Measurements from ENCODE around the gene NCOA6.
A peak's percentile ranks its signal among the peaks of the same experiment; 100 is the strongest.

NCOA6 gene

DNA sequence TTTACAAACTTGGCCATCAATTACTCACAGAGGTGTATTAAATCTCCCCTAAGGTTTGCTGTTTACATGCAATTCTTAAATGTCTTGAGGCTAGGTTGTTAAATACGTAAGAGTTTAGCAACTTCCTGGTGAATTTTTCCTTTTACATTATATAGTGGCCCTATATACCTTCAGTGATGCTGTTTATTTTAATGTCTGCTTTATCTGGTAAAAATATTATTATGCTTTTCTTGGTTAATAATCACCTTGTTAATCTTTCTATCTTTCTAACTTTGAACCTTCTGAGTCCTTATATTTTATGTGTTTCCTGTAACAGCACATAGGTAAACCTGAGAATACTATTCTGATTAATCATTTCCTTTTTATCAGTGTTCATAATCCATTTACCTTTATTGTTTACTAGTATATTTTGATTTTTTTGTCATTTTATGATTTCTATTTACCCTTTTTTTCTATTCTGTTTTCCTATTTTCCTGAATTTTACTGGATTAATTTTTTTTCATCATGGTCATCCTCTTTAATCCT lies 63.4 kb downstream of the NCOA6 start:
- FAIRE-seq: no peak
- DNase-seq (ENCODE audit: insufficient read length): no peak
- no peak for TF ChIP-seq POLR2A (IDR thresholded peaks at IDR 0.05; ENCODE audit: low read depth, low read length)
- TF ChIP-seq POLR2AphosphoS5 (IDR thresholded peaks at IDR 0.05; ENCODE audit: low read depth, low read length): no peak
- TF ChIP-seq TAF1 (IDR thresholded peaks at IDR 0.05; ENCODE audit: borderline replicate concordance, low read depth, low read length): no peak

DNA sequence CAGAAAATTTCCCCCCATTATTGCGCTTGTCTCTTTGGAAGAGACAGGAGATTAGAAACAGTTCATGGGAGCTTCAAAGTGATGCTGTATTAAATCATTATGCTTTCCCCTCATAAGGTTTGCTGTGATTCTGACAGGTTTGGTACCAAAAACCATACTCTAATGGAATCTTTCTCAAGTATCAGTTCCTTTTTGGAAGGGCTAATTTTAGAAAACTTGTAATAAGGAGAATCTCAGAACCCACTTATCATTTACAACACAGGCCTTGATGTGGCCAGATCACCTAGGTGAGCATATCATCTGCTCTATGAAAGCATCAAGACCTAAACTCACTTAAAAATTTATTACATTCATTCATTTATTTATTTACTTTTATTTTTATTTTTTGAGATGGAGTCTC lies 70.1 kb downstream of the NCOA6 start:
- no peak for FAIRE-seq
- peak; percentile 18 for DNase-seq (ENCODE audit: insufficient read length)
- TF ChIP-seq POLR2A (IDR thresholded peaks at IDR 0.05; ENCODE audit: low read depth, low read length): no peak
- no peak for TF ChIP-seq POLR2AphosphoS5 (IDR thresholded peaks at IDR 0.05; ENCODE audit: low read depth, low read length)
- no peak for TF ChIP-seq TAF1 (IDR thresholded peaks at IDR 0.05; ENCODE audit: borderline replicate concordance, low read depth, low read length)

DNA sequence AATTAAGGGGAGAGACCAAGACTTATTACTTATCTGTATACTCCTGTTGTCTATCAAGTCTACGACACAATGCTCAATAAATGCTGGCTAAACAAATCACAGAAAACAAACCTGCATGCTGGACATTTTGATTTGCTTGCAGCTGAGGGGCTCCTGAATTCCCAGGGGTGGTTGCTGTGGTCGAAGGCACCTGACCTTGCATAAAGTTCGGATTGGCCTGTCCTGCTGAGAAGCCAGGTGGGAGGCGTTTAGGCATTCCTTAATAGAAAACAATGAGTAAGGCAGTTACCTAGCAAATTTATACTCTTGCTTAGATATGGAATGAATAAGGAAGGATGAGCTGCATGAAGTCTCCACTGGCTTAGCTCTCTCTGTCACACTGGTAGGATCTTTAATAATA lies 70.8 kb downstream of the NCOA6 start:
- TF ChIP-seq POLR2A (IDR thresholded peaks at IDR 0.05; ENCODE audit: low read depth, low read length): no peak
- TF ChIP-seq TAF1 (IDR thresholded peaks at IDR 0.05; ENCODE audit: borderline replicate concordance, low read depth, low read length): no peak
- no peak for TF ChIP-seq POLR2AphosphoS5 (IDR thresholded peaks at IDR 0.05; ENCODE audit: low read depth, low read length)
- no peak for DNase-seq (ENCODE audit: insufficient read length)
- FAIRE-seq: peak; percentile 17

GRCh38 chr20:34753706-34754461 lies 71.6 kb downstream of the NCOA6 start:
- FAIRE-seq: no peak
- DNase-seq (ENCODE audit: insufficient read length): no peak
- no peak for TF ChIP-seq POLR2A (IDR thresholded peaks at IDR 0.05; ENCODE audit: low read depth, low read length)
- TF ChIP-seq POLR2AphosphoS5 (IDR thresholded peaks at IDR 0.05; ENCODE audit: low read depth, low read length): no peak
- no peak for TF ChIP-seq TAF1 (IDR thresholded peaks at IDR 0.05; ENCODE audit: borderline replicate concordance, low read depth, low read length)

- TF ChIP-seq POLR2AphosphoS5 (IDR thresholded peaks at IDR 0.05; ENCODE audit: low read depth, low read length) (no peak), POLR2A (IDR thresholded peaks at IDR 0.05; ENCODE audit: low read depth, low read length) (no peak), TAF1 (IDR thresholded peaks at IDR 0.05; ENCODE audit: borderline replicate concordance, low read depth, low read length) (no peak)
- DNase-seq (ENCODE audit: insufficient read length) (no peak), FAIRE-seq (no peak)
These were observed 74.0 kb downstream of the NCOA6 start for GRCh38 chr20:34751453-34751852.

GRCh38 chr20:34750484-34750883 lies 75.0 kb downstream of the NCOA6 start:
- TF ChIP-seq POLR2AphosphoS5 (IDR thresholded peaks at IDR 0.05; ENCODE audit: low read depth, low read length) (no peak), TAF1 (IDR thresholded peaks at IDR 0.05; ENCODE audit: borderline replicate concordance, low read depth, low read length) (no peak), POLR2A (IDR thresholded peaks at IDR 0.05; ENCODE audit: low read depth, low read length) (no peak)
- DNase-seq (ENCODE audit: insufficient read length) (no peak), FAIRE-seq (no peak)

- TF ChIP-seq TAF1 (IDR thresholded peaks at IDR 0.05; ENCODE audit: borderline replicate concordance, low read depth, low read length) (no peak), POLR2A (IDR thresholded peaks at IDR 0.05; ENCODE audit: low read depth, low read length) (no peak), POLR2AphosphoS5 (IDR thresholded peaks at IDR 0.05; ENCODE audit: low read depth, low read length) (no peak)
- DNase-seq (ENCODE audit: insufficient read length) (no peak), FAIRE-seq (no peak)
These were observed 76.7 kb downstream of the NCOA6 start for GRCh38 chr20:34748709-34749108.

DNA sequence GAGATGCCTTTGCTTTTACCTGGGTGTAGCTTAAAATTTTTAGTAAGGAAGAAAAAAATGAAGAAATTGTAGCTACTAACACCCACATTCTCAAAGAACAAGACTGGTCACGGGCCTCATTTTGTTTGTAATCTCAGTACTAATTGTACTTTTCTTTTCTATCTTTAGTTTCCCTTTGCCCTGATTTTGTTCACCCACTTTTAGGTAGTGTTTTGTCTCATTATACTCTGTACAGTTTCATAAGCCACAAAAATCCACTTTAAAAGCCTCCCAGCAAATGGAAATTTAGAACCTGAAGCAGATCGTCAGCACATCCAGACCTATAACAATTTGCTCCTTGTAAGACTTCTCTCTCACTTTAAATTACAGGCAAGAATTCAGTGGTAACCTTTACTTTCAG lies 78.0 kb downstream of the NCOA6 start:
- no peak for DNase-seq (ENCODE audit: insufficient read length)
- TF ChIP-seq TAF1 (IDR thresholded peaks at IDR 0.05; ENCODE audit: borderline replicate concordance, low read depth, low read length) (no peak), POLR2A (IDR thresholded peaks at IDR 0.05; ENCODE audit: low read depth, low read length) (no peak), POLR2AphosphoS5 (IDR thresholded peaks at IDR 0.05; ENCODE audit: low read depth, low read length) (no peak)
- no peak for FAIRE-seq

GRCh38 chr20:34746674-34747073 lies 78.8 kb downstream of the NCOA6 start:
- FAIRE-seq (no peak), DNase-seq (ENCODE audit: insufficient read length) (no peak)
- TF ChIP-seq POLR2A (IDR thresholded peaks at IDR 0.05; ENCODE audit: low read depth, low read length): no peak
- TF ChIP-seq POLR2AphosphoS5 (IDR thresholded peaks at IDR 0.05; ENCODE audit: low read depth, low read length): no peak
- TF ChIP-seq TAF1 (IDR thresholded peaks at IDR 0.05; ENCODE audit: borderline replicate concordance, low read depth, low read length): no peak

GRCh38 chr20:34744847-34745246 lies 80.6 kb downstream of the NCOA6 start:
- no peak for FAIRE-seq
- TF ChIP-seq POLR2A (IDR thresholded peaks at IDR 0.05; ENCODE audit: low read depth, low read length) (no peak), POLR2AphosphoS5 (IDR thresholded peaks at IDR 0.05; ENCODE audit: low read depth, low read length) (no peak), TAF1 (IDR thresholded peaks at IDR 0.05; ENCODE audit: borderline replicate concordance, low read depth, low read length) (no peak)
- DNase-seq (ENCODE audit: insufficient read length): no peak

DNA sequence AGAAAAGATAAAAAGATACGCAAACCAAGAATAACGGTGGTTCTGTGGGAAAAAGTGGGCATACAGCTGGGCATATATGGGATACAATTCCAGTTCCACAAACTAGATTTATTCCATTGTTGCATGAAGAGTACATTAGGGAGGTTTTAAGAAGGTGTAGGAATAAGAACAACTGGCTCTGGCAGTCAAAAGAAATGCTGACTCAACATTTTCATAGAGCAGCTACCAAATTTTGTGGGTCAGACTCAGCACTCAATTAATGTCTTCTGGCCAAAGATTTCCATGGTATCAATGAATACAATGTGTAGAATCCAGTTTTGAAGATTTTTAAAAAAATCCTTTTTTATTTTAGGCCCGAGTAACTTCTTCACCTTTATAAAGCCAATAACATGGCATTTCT lies 81.1 kb downstream of the NCOA6 start:
- no peak for TF ChIP-seq POLR2A (IDR thresholded peaks at IDR 0.05; ENCODE audit: low read depth, low read length)
- TF ChIP-seq POLR2AphosphoS5 (IDR thresholded peaks at IDR 0.05; ENCODE audit: low read depth, low read length): no peak
- TF ChIP-seq TAF1 (IDR thresholded peaks at IDR 0.05; ENCODE audit: borderline replicate concordance, low read depth, low read length): no peak
- FAIRE-seq (no peak), DNase-seq (ENCODE audit: insufficient read length) (no peak)

DNA sequence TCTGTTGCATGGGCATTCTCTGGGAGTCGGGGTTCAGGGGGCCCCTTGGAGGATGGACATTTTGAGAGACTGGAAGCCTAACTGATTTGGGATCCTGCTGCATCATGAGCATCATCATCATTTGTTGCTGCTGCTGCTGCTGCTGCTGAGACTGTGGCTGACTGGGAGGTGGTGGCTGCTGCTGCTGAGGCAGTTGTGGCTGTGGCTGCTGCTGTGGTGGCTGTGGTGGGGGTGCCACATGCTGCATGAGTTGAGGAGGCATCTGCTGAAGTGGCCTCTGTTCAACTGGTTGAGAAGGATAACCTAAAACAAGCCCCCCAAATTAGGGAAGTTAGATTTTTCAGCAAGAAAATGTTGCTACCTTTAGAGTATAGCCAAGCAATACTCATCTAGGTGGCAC lies 82.4 kb downstream of the NCOA6 start:
- TF ChIP-seq POLR2AphosphoS5 (IDR thresholded peaks at IDR 0.05; ENCODE audit: low read depth, low read length) (no peak), POLR2A (IDR thresholded peaks at IDR 0.05; ENCODE audit: low read depth, low read length) (no peak), TAF1 (IDR thresholded peaks at IDR 0.05; ENCODE audit: borderline replicate concordance, low read depth, low read length) (no peak)
- DNase-seq (ENCODE audit: insufficient read length): no peak
- FAIRE-seq: no peak

Data from GM12892 (cell line).